Endothelial cell of umbilical vein (primary cell): Measurements from ENCODE around the gene DAB2IP. TPM values are rescaled to one million over a fixed set of nuclear protein-coding genes. Genes with fewer than 3 reads are reported as not detected.

ENCODE experiments used
- BruUV-seq: library from RNA; stranded (reverse); fragments of 400-500 nt; replicated peaks from 2 replicates; lab custom pipeline; 2021; lab: Mats Ljungman, UMichigan
- CTCF ChIA-PET: fragments of 300-600, 350-600 bp; sonication (Branson Sonifier 250); formaldehyde crosslinking; loops from one replicate; lab custom pipeline; 2021; ENCODE audit warnings: antibody characterized with exemption, inconsistent platforms; lab: Charles Lee
- POLR2A ChIA-PET: fragments of 300-600, 350-600 bp; sonication (Branson Sonifier 250); formaldehyde crosslinking; loops from one replicate; lab custom pipeline; 2021; ENCODE audit warnings: antibody characterized with exemption, inconsistent platforms; lab: Charles Lee
- DNase-seq: peaks from one replicate; pipeline ENCODE4 v3.0.0-alpha.2; 2011; ENCODE audit warnings: low read depth, low spot score
- FAIRE-seq: peaks from 2 replicates; lab custom pipeline; 2011; peaks lifted over from hg19 to GRCh38; lab: Jason Lieb, UNC
- H2AFZ ChIP-seq: 2 replicates; pipeline ENCODE4 v1.6.0; 2012; ENCODE audit warnings: low read depth, low read length, control low read depth, inconsistent platforms
- H3K27ac ChIP-seq: 2 replicates; pipeline ENCODE4 v1.5.1; 2011; ENCODE audit warnings: low read depth, mild to moderate bottlenecking, control low read depth, low read length, moderate library complexity; ENCODE audit not compliant: insufficient read depth
- H3K27me3 ChIP-seq, 2 experiments: 2 replicates each; pipeline versions ENCODE4 v1.6.0 to v1.6.1; 2011; ENCODE audit warnings: low read length in 2 of 2, mixed read lengths in 1 of 2; ENCODE audit not compliant: control insufficient read depth in 2 of 2, insufficient read depth in 2 of 2
- H3K36me3 ChIP-seq, 2 experiments: 2 replicates in 1 of 2; 3 replicates in 1 of 2; pipeline ENCODE4 v1.5.1; 2011; ENCODE audit warnings: low read length in 2 of 2, mild to moderate bottlenecking in 1 of 2, moderate library complexity in 1 of 2; ENCODE audit not compliant: control insufficient read depth in 2 of 2, insufficient read depth in 2 of 2; ENCODE audit errors: extremely low read depth in 1 of 2
- H3K4me1 ChIP-seq: 3 replicates; pipeline ENCODE4 v1.5.1; 2011; ENCODE audit warnings: mild to moderate bottlenecking, low read length; ENCODE audit not compliant: control insufficient read depth, insufficient read depth; ENCODE audit errors: extremely low read depth
- H3K4me2 ChIP-seq: 2 replicates; pipeline ENCODE4 v1.6.1; 2011; ENCODE audit warnings: low read length, control low read depth, mixed read lengths; ENCODE audit not compliant: insufficient read depth
- H3K4me3 ChIP-seq, 3 experiments: fragments of 200-600 bp in 1 of 3; sonication (generic), shearing (Covaris generic) in 1 of 3; replicated peaks in 1 of 3; 2 replicates each; pipeline ENCODE4 v1.5.1; 2011 to 2016; ENCODE audit warnings: control low read depth in 3 of 3, low read length in 3 of 3, mild to moderate bottlenecking in 2 of 3, inconsistent platforms in 1 of 3, low read depth in 1 of 3, moderate library complexity in 1 of 3; ENCODE audit not compliant: insufficient read depth in 1 of 3
- H3K79me2 ChIP-seq: 2 replicates; pipeline ENCODE4 v1.6.0; 2012; ENCODE audit warnings: low read length, inconsistent platforms; ENCODE audit not compliant: control insufficient read depth, insufficient read depth
- H3K9ac ChIP-seq: replicated peaks from 2 replicates; pipeline ENCODE3; 2011; ENCODE audit warnings: low read length, control low read depth; ENCODE audit not compliant: insufficient read depth; ENCODE audit errors: extremely low read depth
- H3K9me1 ChIP-seq: replicated peaks from 3 replicates; pipeline ENCODE4 v1.6.0; 2011; ENCODE audit warnings: mild to moderate bottlenecking, low read length; ENCODE audit not compliant: control insufficient read depth, insufficient read depth; ENCODE audit errors: extremely low read depth
- H3K9me3 ChIP-seq: replicated peaks from 2 replicates; pipeline ENCODE4 v1.5.1; 2012; ENCODE audit warnings: low read length, inconsistent platforms; ENCODE audit not compliant: control insufficient read depth, insufficient read depth
- H4K20me1 ChIP-seq: replicated peaks from 2 replicates; pipeline ENCODE3; 2011; ENCODE audit warnings: mild to moderate bottlenecking, low read length; ENCODE audit not compliant: control insufficient read depth, insufficient read depth; ENCODE audit errors: extremely low read depth
- CTCF ChIP-seq, 2 donors: IDR thresholded peaks; 1 replicate in 1 of 2; 2 replicates in 1 of 2; pipeline ENCODE4 v1.5.1; 2011; ENCODE audit warnings: low read length in 2 of 2, mild to moderate bottlenecking in 2 of 2, moderate library complexity in 2 of 2, control low read depth in 1 of 2, inconsistent platforms in 1 of 2, low read depth in 1 of 2; ENCODE audit not compliant: insufficient read depth in 1 of 2; ENCODE audit errors: extremely low read depth in 1 of 2
- EZH2 ChIP-seq: IDR thresholded peaks from 2 replicates; pipeline ENCODE4 v1.6.1; 2012; ENCODE audit warnings: borderline replicate concordance, low read depth, mild to moderate bottlenecking, moderate library complexity, low read length, inconsistent platforms; ENCODE audit not compliant: severe bottlenecking
- FOS ChIP-seq: IDR thresholded peaks from 2 replicates; pipeline ENCODE4 v1.6.1; 2011; ENCODE audit warnings: mild to moderate bottlenecking, low read length, moderate library complexity, borderline replicate concordance; ENCODE audit not compliant: insufficient read depth
- GATA2 ChIP-seq: IDR thresholded peaks from 2 replicates; pipeline ENCODE4 v1.7.0; 2011; ENCODE audit warnings: low read depth, mild to moderate bottlenecking, moderate library complexity, mixed read lengths, low read length; ENCODE audit not compliant: insufficient read length, insufficient read depth
- JUN ChIP-seq: IDR thresholded peaks from 2 replicates; pipeline ENCODE4 v1.6.1; 2011; ENCODE audit warnings: borderline replicate concordance, low read depth; ENCODE audit not compliant: insufficient read length, insufficient read depth
- MAX ChIP-seq: IDR thresholded peaks from 2 replicates; pipeline ENCODE4 v1.6.1; 2011; ENCODE audit not compliant: insufficient read depth, insufficient read length
- MYC ChIP-seq: IDR thresholded peaks from one replicate; pipeline ENCODE4 v1.6.1; 2011; ENCODE audit warnings: mild to moderate bottlenecking, low read depth, low read length
- POLR2A ChIP-seq: IDR thresholded peaks from 2 replicates; pipeline ENCODE4 v1.6.1; 2012; ENCODE audit warnings: low read depth, mild to moderate bottlenecking, control low read depth, low read length
- POLR2AphosphoS5 ChIP-seq: IDR thresholded peaks from 2 replicates; pipeline ENCODE4 v1.6.1; 2012; ENCODE audit warnings: low read depth, mild to moderate bottlenecking, control low read depth, low read length, moderate library complexity; ENCODE audit not compliant: insufficient read depth
- dilution Hi-C: fragments of 300-500 bp; cut with MboI; formaldehyde crosslinking; loops from one replicate; pipeline ENCODE4 v1.15.0; 2019; ENCODE audit warnings: low sequenced_read_pairs; ENCODE audit not compliant: extremely low pct_ligation_motif_present
- intact Hi-C: fragments of 100-400 bp; cut with micrococcal nuclease; formaldehyde crosslinking; loops from one replicate; pipeline ENCODE4 v1.10.0; 2022
- polyA plus RNA-seq, 4 experiments: library from polyadenylated mRNA; depleted of rRNA in 3 of 4; stranded (reverse) in 3 of 4; unstranded in 1 of 4; fragments of >200 nt; gene quantifications; 2 replicates each; pipeline versions ENCODE4 v1.2.1 to v1.2.3, GENCODE V29; 2011 to 2012; ENCODE audit warnings: missing spikeins in 1 of 4
- total RNA-seq: library from RNA; stranded (reverse); gene quantifications from 2 replicates; pipeline ENCODE4 v1.2.3, GENCODE V29; 2021

Gene DAB2IP
- total and polyA plus RNA-seq, 2 donors (not counting 3 experiments of a cell fraction or from before 2014, with no cell fraction given): 29.2 to 53.6 TPM

GRCh38 chr9:121604242-121604641, 47.2 kb upstream of the DAB2IP start:
- BruUV-seq: no TSS peak
- Histone ChIP-seq H3K4me1 (peaks cover 4% of the 10 kb centered on the region), H3K27ac (no peak overlapping the region), H3K9me3 (no peaks in the 10 kb centered on the region), H3K36me3 (no peaks in the 10 kb centered on the region), H3K79me2 (no peaks in the 10 kb centered on the region), H3K4me2 (no peak overlapping the region), H4K20me1 (no peaks in the 10 kb centered on the region), H2AFZ (no peak overlapping the region), H3K9ac (no peak overlapping the region), H3K4me3 (no peak overlapping the region), H3K9me1 (no peaks in the 10 kb centered on the region), H3K27me3 (peaks cover 21 to 28% of the 10 kb centered on the region in 2 experiments)
- ChIA-PET POLR2A (no interaction called here), CTCF (interaction anchor here (1.0 to 1.8 kb wide), 3 partner anchors 17 to 80 kb away, joined by 3 to 5 read pairs (median 4); no protein-coding TSS in a partner anchor)
- dilution Hi-C loops (no loop called here), intact Hi-C loops (no loop called here)
- FAIRE-seq: no peak
- no peak for DNase-seq
- no peak for TF ChIP-seq CTCF (IDR thresholded peaks at IDR 0.05; ENCODE audit: extremely low read depth in 1 of 2, insufficient read depth in 1 of 2, low read depth in 1 of 2, low read length in 2 of 2)
- TF ChIP-seq MYC: no peak
- TF ChIP-seq POLR2A: no peak
- TF ChIP-seq EZH2: no peak
- no peak for TF ChIP-seq JUN
- TF ChIP-seq GATA2: no peak

- dilution Hi-C loops: no loop called here
- no peaks in the 10 kb centered on the region for H3K9me1 ChIP-seq
- DNase-seq (no peak), FAIRE-seq (no peak)
- TF ChIP-seq POLR2AphosphoS5 (no peak), MAX (no peak), JUN (no peak), CTCF (IDR thresholded peaks at IDR 0.05; ENCODE audit: extremely low read depth in 1 of 2, insufficient read depth in 1 of 2, low read depth in 1 of 2, low read length in 2 of 2) (no peak), POLR2A (no peak), FOS (no peak), EZH2 (no peak), MYC (no peak), GATA2 (no peak)
- H3K27me3 ChIP-seq: peaks cover 18 to 28% of the 10 kb centered on the region in 2 experiments
- H3K36me3 ChIP-seq: no peaks in the 10 kb centered on the region
- no peak overlapping the region for H3K27ac ChIP-seq
- ChIA-PET CTCF (interaction anchor here (1.0 to 1.8 kb wide), 3 partner anchors 16 to 79 kb away, joined by 3 to 5 read pairs (median 4); no protein-coding TSS in a partner anchor), POLR2A (no interaction called here)
- BruUV-seq: no TSS peak
- H3K9ac ChIP-seq: no peak overlapping the region
- intact Hi-C loops: no loop called here
- no peaks in the 10 kb centered on the region for H3K9me3 ChIP-seq
- no peaks in the 10 kb centered on the region for H3K79me2 ChIP-seq
- H3K4me2 ChIP-seq: no peak overlapping the region
- H2AFZ ChIP-seq: no peak overlapping the region
- H4K20me1 ChIP-seq: no peaks in the 10 kb centered on the region
- H3K4me1 ChIP-seq: peaks cover 3% of the 10 kb centered on the region
- no peak overlapping the region for H3K4me3 ChIP-seq
Measured at GRCh38 chr9:121604654-121605053, 46.8 kb upstream of the DAB2IP start.
